Cortex of kidney (tissue), 1 donor: ENCODE measurements around the gene KRT4.

Experiments used
- DNase-seq: peaks from one replicate; lab custom pipeline; 2025; lab: John Stamatoyannopoulos, UW

Gene KRT4

GRCh38 chr12:52836491-52837412 lies 22.8 kb upstream of the KRT4 start:
- no peak for DNase-seq

GRCh38 chr12:52836042-52836466 lies 22.1 kb upstream of the KRT4 start:
- no peak for DNase-seq

- no peak for DNase-seq
These were observed 21.5 kb upstream of the KRT4 start for GRCh38 chr12:52835271-52836041.

- DNase-seq: no peak
These were observed 20.7 kb upstream of the KRT4 start for GRCh38 chr12:52834727-52835001.

GRCh38 chr12:52833922-52834726 lies 20.2 kb upstream of the KRT4 start, which contains the start of gene KRT79:
KRT79 (minus strand) TSS chr12:52834311; CDS start chr12:52834260, 51 bp downstream.
- DNase-seq: no peak

- no peak for DNase-seq
These were observed 19.3 kb upstream of the KRT4 start for GRCh38 chr12:52832985-52833905.

GRCh38 chr12:52832451-52832850 lies 18.5 kb upstream of the KRT4 start:
- no peak for DNase-seq

GRCh38 chr12:52831251-52831650 lies 17.3 kb upstream of the KRT4 start:
- DNase-seq: no peak

- DNase-seq: no peak
These were observed 16.3 kb upstream of the KRT4 start for GRCh38 chr12:52829986-52830770.

GRCh38 chr12:52828591-52829021 lies 14.7 kb upstream of the KRT4 start:
- no peak for DNase-seq

GRCh38 chr12:52828156-52828555 lies 14.2 kb upstream of the KRT4 start:
- DNase-seq: no peak

GRCh38 chr12:52827499-52828090 lies 13.7 kb upstream of the KRT4 start:
- DNase-seq: no peak

- DNase-seq: no peak
These were observed 12.9 kb upstream of the KRT4 start for GRCh38 chr12:52826611-52827498.

- no peak for DNase-seq
These were observed 12.0 kb upstream of the KRT4 start for GRCh38 chr12:52825961-52826360.

GRCh38 chr12:52824741-52825410 lies 11.0 kb upstream of the KRT4 start:
- no peak for DNase-seq

- no peak for DNase-seq
These were observed 10.0 kb upstream of the KRT4 start for GRCh38 chr12:52823761-52824450.

GRCh38 chr12:52822771-52823510 lies 9.0 kb upstream of the KRT4 start:
- no peak for DNase-seq
